B cell (primary cell): ENCODE data around the gene ZCCHC24. TPM values are rescaled to one million over a fixed set of nuclear protein-coding genes. Genes with fewer than 3 reads are reported as not detected.

Experiments
- ATAC-seq: fragments of 200-7000 bp; cut with Tn5 transposase; one replicate; pipeline ENCODE4 v1.10.0; 2021; ENCODE audit warnings: low read depth, mild to moderate bottlenecking, moderate number of reproducible peaks, moderate library complexity
- CTCF ChIA-PET: fragments of 350-600 bp; sonication (Branson Sonifier 250); formaldehyde crosslinking; loops from one replicate; lab custom pipeline; 2021; ENCODE audit warnings: antibody characterized with exemption, inconsistent platforms; lab: Charles Lee
- POLR2A ChIA-PET: fragments of 350-600 bp; sonication (Branson Sonifier 250); formaldehyde crosslinking; loops from one replicate; lab custom pipeline; 2021; ENCODE audit warnings: antibody characterized with exemption; lab: Charles Lee
- DNase-seq: peaks from one replicate; pipeline ENCODE4 v3.0.0; 2013
- H2AFZ ChIP-seq: 2 replicates; pipeline ENCODE4 v1.6.1; 2012; ENCODE audit warnings: mild to moderate bottlenecking, low read depth, low read length; ENCODE audit not compliant: insufficient read depth, poor library complexity, severe bottlenecking
- H3K27ac ChIP-seq, 2 donors: 1 replicate in 1 of 2; 2 replicates in 1 of 2; pipeline ENCODE4 v1.5.1; 2012 to 2013; ENCODE audit warnings: low read length in 2 of 2, mild to moderate bottlenecking in 2 of 2, moderate library complexity in 1 of 2
- H3K27me3 ChIP-seq, 4 experiments: fragments of 200-600 bp in 1 of 4; sonication (generic) in 1 of 4; replicated peaks in 1 of 4; 1 replicate in 2 of 4; 2 replicates in 2 of 4; pipeline versions ENCODE4 v1.6.1 to v1.7.0; 2013 to 2016; ENCODE audit warnings: low read length in 3 of 4, mild to moderate bottlenecking in 2 of 4, mixed read lengths in 1 of 4, moderate library complexity in 1 of 4; ENCODE audit not compliant: insufficient read depth in 4 of 4, control insufficient read depth in 3 of 4; ENCODE audit errors: control extremely low read depth in 1 of 4
- H3K36me3 ChIP-seq, 2 experiments: replicated peaks in 1 of 2; 1 replicate in 1 of 2; 2 replicates in 1 of 2; pipeline versions ENCODE4 v1.6.1 to v1.7.1; 2013; ENCODE audit warnings: low read length in 1 of 2; ENCODE audit not compliant: insufficient read depth in 2 of 2, control insufficient read depth in 1 of 2; ENCODE audit errors: control extremely low read depth in 1 of 2, extremely low read depth in 1 of 2
- H3K4me1 ChIP-seq, 2 donors: fragments of 200-600 bp in 1 of 2; sonication (generic) in 1 of 2; 1 replicate in 1 of 2; 2 replicates in 1 of 2; pipeline versions ENCODE4 v1.5.1 to v1.6.1; 2013 to 2017; ENCODE audit warnings: low read length in 2 of 2; ENCODE audit not compliant: control insufficient read depth in 2 of 2, insufficient read depth in 2 of 2
- H3K4me2 ChIP-seq: replicated peaks from 2 replicates; pipeline ENCODE3; 2012; ENCODE audit warnings: mild to moderate bottlenecking, low read depth, low read length; ENCODE audit not compliant: poor library complexity, severe bottlenecking
- H3K4me3 ChIP-seq, 5 experiments: fragments of 200-600 bp in 1 of 5; sonication (generic) in 1 of 5; 1 replicate in 3 of 5; 2 replicates in 2 of 5; pipeline versions ENCODE4 v1.5.1 to v1.7.0; 2011 to 2016; ENCODE audit warnings: low read length in 4 of 5, mild to moderate bottlenecking in 4 of 5, low read depth in 2 of 5, control low read depth in 1 of 5, moderate library complexity in 1 of 5; ENCODE audit not compliant: insufficient read depth in 1 of 5; ENCODE audit errors: control extremely low read depth in 1 of 5, extremely low read depth in 1 of 5
- H3K79me2 ChIP-seq: fragments of 200-600 bp; sonication (generic); one replicate; pipeline ENCODE4 v1.6.0; 2016; ENCODE audit warnings: low read length; ENCODE audit not compliant: control insufficient read depth, insufficient read depth
- H3K9ac ChIP-seq: fragments of 200-600 bp; sonication (generic); 2 replicates; pipeline ENCODE4 v1.6.1; 2017; ENCODE audit warnings: mild to moderate bottlenecking, low read length, moderate library complexity
- H3K9me3 ChIP-seq, 3 donors: one replicate each; pipeline versions ENCODE4 v1.6.1 to v1.7.1; 2013; ENCODE audit warnings: low read length in 2 of 3; ENCODE audit not compliant: control insufficient read depth in 2 of 3, insufficient read depth in 1 of 3; ENCODE audit errors: control extremely low read depth in 1 of 3
- H4K20me1 ChIP-seq: 2 replicates; pipeline ENCODE4 v1.6.0; 2012; ENCODE audit warnings: mild to moderate bottlenecking, low read length; ENCODE audit not compliant: insufficient read depth, control insufficient read depth, poor library complexity, severe bottlenecking
- H3K27ac Mint-ChIP-seq: one replicate; pipeline ENCODE4 v1.8.0; 2021; ENCODE audit warnings: mixed read lengths
- H3K27me3 Mint-ChIP-seq: one replicate; pipeline ENCODE4 v1.8.0; 2021; ENCODE audit warnings: mixed read lengths
- H3K4me1 Mint-ChIP-seq: one replicate; pipeline ENCODE4 v1.8.0; 2021; ENCODE audit warnings: mixed read lengths
- H3K4me3 Mint-ChIP-seq: one replicate; pipeline ENCODE4 v1.8.0; 2021; ENCODE audit warnings: mixed read lengths
- H3K9me3 Mint-ChIP-seq: one replicate; pipeline ENCODE4 v1.8.0; 2022; ENCODE audit warnings: mixed read lengths; ENCODE audit not compliant: insufficient read depth
- EZH2 ChIP-seq: IDR thresholded peaks from 2 replicates; pipeline ENCODE4 v1.6.1; 2012; ENCODE audit warnings: borderline replicate concordance, low read depth, mild to moderate bottlenecking, moderate library complexity, low read length; ENCODE audit not compliant: insufficient read depth, poor library complexity, severe bottlenecking
- WGBS: methylation state at CpG from one replicate; pipeline ENCODE4 v1.1.5; 2013; ENCODE audit warnings: missing lambda C conversion rate; ENCODE audit not compliant: insufficient coverage; 5-methylcytosine and 5-hydroxymethylcytosine counted together
- intact Hi-C: fragments of 100-400 bp; cut with micrococcal nuclease; formaldehyde crosslinking; loops from one replicate; pipeline ENCODE4 v1.10.0; 2022
- polyA plus RNA-seq: library from polyadenylated mRNA; depleted of rRNA; stranded (reverse); fragments of >200 nt; gene quantifications from 2 replicates; pipeline ENCODE4 v1.2.3, GENCODE V29; 2012
- total RNA-seq, 2 donors: library from RNA; stranded (reverse); fragments of 120-200 nt in 1 of 2; gene quantifications; 1 replicate in 1 of 2; 2 replicates in 1 of 2; pipeline versions ENCODE4 v1.2.3 to v1.2.4, GENCODE V29; 2013 to 2022
- TF ChIP-seq, protein P1 (sequence below): fragments of 200-600 bp; IDR thresholded peaks from one replicate; pipeline ENCODE4 v1.8.0; 2022; ENCODE audit warnings: antibody characterized with exemption, mild to moderate bottlenecking

ZCCHC24 gene
- total and polyA plus RNA-seq, 2 donors (not counting 1 experiment from before 2014, with no cell fraction given) = 0.34 to 2.3 TPM

DNA sequence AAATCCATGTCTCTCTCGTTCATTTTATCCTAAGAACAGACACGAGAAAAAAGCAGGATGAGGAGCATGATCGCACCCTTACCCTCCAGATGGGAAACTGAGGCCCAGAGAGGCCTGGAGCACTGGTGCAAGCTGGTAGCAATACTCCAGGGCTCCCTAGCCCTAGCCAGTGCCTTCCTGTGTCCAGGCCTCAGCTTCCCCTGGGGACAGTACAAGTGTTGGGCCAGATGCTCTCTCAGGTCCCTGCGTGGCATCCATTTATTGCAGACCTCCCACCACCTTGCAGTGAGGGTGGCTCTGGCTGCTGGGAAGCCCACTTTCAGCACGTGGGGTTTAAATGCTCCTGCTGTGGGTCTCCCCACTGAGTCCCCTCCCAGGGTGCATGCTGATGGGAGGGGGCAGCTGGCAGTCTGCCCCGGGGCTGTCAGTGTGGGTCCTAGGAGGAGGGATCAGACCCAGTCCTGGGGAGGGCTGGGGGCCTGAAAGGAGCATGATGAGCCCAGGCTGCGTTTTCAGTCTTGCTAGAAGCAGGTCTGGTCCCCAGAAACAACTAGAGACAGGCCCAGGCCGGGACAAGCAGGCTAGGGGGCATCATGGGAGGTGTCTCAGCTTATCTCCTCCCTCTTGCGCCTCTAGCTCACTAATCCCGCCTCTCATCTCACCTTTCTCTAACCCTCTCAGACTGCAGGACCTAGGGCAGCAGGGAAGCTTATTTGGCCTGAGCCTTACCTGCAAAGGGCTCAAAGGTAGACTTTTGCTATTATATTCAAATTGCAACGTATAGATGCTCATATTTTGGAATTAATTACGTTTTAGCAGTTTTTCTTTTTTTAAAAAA, 98.8 kb downstream of the ZCCHC24 start:
- peaks cover 14 to 26% of the 10 kb centered on the region in 2 donors for H3K4me1 ChIP-seq
- POLR2A ChIA-PET = interaction anchor here (0.5 to 1.6 kb wide), 4 partner anchors 29 to 276 kb away, joined by 3 to 6 read pairs (median 4); no protein-coding TSS in a partner anchor
- peaks cover 0 to 32% of the 10 kb centered on the region in 2 experiments for H3K36me3 ChIP-seq
- H3K9me3 ChIP-seq = no peaks in the 10 kb centered on the region
- H3K9ac ChIP-seq = peak overlapping the region; percentile 22
- CTCF ChIA-PET = interaction anchor here (0.9 to 3.8 kb wide), 7 partner anchors 10 to 151 kb away, joined by 3 to 15 read pairs (median 5); no protein-coding TSS in a partner anchor
- intact Hi-C loops = loop anchor here (1.0 to 5.0 kb wide), 6 partner anchors 15 to 1317 kb away; partner anchors contain the start of genes POLR3A and ZMIZ1
- peaks cover 24% of the 10 kb centered on the region for H3K4me1 Mint-ChIP-seq
- peaks cover 26% of the 10 kb centered on the region for H3K79me2 ChIP-seq
- ATAC-seq = no peak
- no peaks in the 10 kb centered on the region for H3K27me3 ChIP-seq
- H3K4me3 ChIP-seq = peak overlapping the region in 2 of 5 experiments; percentile 17 to 89
- 90% methylated on average over 6 of the region's 12 CpGs for WGBS
- H3K27me3 Mint-ChIP-seq = no peaks in the 10 kb centered on the region
- H3K4me2 ChIP-seq = peak overlapping the region; percentile 100
- H3K9me3 Mint-ChIP-seq = no peaks in the 10 kb centered on the region
- H3K27ac ChIP-seq = no peak overlapping the region
- no peak overlapping the region for H2AFZ ChIP-seq
- peaks cover 10% of the 10 kb centered on the region for H4K20me1 ChIP-seq
- DNase-seq = no peak
- TF ChIP-seq, protein P1, sequence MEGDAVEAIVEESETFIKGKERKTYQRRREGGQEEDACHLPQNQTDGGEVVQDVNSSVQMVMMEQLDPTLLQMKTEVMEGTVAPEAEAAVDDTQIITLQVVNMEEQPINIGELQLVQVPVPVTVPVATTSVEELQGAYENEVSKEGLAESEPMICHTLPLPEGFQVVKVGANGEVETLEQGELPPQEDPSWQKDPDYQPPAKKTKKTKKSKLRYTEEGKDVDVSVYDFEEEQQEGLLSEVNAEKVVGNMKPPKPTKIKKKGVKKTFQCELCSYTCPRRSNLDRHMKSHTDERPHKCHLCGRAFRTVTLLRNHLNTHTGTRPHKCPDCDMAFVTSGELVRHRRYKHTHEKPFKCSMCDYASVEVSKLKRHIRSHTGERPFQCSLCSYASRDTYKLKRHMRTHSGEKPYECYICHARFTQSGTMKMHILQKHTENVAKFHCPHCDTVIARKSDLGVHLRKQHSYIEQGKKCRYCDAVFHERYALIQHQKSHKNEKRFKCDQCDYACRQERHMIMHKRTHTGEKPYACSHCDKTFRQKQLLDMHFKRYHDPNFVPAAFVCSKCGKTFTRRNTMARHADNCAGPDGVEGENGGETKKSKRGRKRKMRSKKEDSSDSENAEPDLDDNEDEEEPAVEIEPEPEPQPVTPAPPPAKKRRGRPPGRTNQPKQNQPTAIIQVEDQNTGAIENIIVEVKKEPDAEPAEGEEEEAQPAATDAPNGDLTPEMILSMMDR = no peak
- TF ChIP-seq EZH2 = no peak
- no peak overlapping the region for H3K27ac Mint-ChIP-seq
- peak overlapping the region; percentile 37 for H3K4me3 Mint-ChIP-seq

DNA sequence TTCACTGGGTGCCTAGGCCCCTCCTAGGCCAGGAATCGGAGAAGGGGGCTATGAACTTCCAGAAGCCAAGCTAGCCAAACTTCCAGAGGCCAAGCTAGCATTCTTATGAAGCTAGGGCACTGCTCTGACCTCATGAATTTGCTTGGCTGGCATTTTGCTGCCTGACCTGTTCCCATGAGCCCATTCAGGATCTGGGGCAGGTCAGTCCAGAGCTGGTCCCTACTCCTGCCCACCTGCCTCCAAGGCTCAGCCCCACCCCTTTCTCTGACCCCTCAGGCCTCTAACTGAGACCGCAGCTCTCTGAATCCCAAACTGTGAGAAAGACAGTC, 99.4 kb downstream of the ZCCHC24 start:
- ChIA-PET POLR2A (interaction anchor here (1.3 to 1.6 kb wide), 3 partner anchors 28 to 59 kb away, joined by 4 to 6 read pairs (median 4); no protein-coding TSS in a partner anchor), CTCF (interaction anchor here (1.0 to 3.8 kb wide), 8 partner anchors 12 to 151 kb away, joined by 3 to 15 read pairs (median 4); no protein-coding TSS in a partner anchor)
- H3K27ac ChIP-seq = no peak overlapping the region
- H3K9ac ChIP-seq = no peak overlapping the region
- H3K36me3 ChIP-seq = peaks cover 0 to 26% of the 10 kb centered on the region in 2 experiments
- TF ChIP-seq, protein P1 = no peak
- no peak for TF ChIP-seq EZH2
- ATAC-seq (no peak), DNase-seq (no peak)
- Mint-ChIP-seq H3K27me3 (no peaks in the 10 kb centered on the region), H3K4me1 (peaks cover 24% of the 10 kb centered on the region), H3K27ac (peak overlapping the region; percentile 26), H3K4me3 (peak overlapping the region; percentile 26), H3K9me3 (no peaks in the 10 kb centered on the region)
- intact Hi-C loops = loop anchor here (5.0 kb wide), 1 partner anchor 279 kb away; the partner anchor contains the start of gene ZMIZ1
- no peak overlapping the region for H3K4me3 ChIP-seq
- H3K9me3 ChIP-seq = no peaks in the 10 kb centered on the region
- 100% methylated on average over 2 of the region's 2 CpGs for WGBS
- no peaks in the 10 kb centered on the region for H3K27me3 ChIP-seq
- H3K4me1 ChIP-seq = peaks cover 14 to 26% of the 10 kb centered on the region in 2 donors
- peaks cover 26% of the 10 kb centered on the region for H3K79me2 ChIP-seq
- H4K20me1 ChIP-seq = peaks cover 10% of the 10 kb centered on the region
- no peak overlapping the region for H2AFZ ChIP-seq
- H3K4me2 ChIP-seq = no peak overlapping the region
